GM21529 (cell line): Measurements from ENCODE around the gene PHETA1.

Experiments
- ATAC-seq: cut with Tn5 transposase; IDR thresholded peaks from one replicate; pipeline ENCODE4 v1.9.1; 2021; ENCODE audit not compliant: unreplicated experiment

The PHETA1 gene, protein sequence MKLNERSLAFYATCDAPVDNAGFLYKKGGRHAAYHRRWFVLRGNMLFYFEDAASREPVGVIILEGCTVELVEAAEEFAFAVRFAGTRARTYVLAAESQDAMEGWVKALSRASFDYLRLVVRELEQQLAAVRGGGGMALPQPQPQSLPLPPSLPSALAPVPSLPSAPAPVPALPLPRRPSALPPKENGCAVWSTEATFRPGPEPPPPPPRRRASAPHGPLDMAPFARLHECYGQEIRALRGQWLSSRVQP

DNA sequence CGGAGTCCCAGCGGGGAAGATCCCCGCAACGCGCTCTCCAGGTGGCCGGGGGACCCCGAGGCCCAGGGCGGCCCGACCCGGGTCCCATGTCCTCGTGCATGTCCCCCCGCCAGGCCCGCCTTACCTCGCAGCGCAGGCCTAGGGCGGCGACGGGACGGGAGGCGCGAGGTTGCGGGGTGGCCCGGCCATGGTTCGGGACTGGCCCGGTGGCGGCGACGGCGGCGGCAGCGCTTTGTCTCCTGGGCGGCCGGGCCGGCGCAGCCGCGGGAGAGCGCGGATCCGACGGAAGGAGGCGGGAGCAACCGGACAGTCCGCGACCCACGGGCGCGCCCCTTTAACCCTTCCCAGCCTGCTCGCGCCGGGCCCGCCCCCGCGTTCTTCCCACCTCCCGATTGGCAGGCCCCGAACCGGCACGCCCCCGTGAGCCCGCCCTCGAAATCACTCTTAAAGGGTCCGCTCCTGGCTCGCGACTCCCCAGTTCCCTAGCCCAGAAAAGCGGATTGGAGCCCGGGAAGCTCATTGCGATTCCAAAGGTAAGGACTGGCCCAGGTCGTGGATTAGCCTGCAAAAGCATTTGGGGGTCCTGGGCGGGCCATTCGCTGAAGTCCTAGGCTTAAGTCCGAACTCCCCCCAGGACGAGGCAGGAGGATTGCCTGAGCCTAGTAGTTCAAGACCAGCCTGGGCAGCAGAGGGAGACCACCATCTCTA lies at the start of gene PHETA1:
Gene PHETA1, minus strand, starts transcription at position 308 of the 708 bp plus-strand sequence. CDS start 5,668 bp downstream, outside the sequence.
- peak; percentile 93 for ATAC-seq

DNA sequence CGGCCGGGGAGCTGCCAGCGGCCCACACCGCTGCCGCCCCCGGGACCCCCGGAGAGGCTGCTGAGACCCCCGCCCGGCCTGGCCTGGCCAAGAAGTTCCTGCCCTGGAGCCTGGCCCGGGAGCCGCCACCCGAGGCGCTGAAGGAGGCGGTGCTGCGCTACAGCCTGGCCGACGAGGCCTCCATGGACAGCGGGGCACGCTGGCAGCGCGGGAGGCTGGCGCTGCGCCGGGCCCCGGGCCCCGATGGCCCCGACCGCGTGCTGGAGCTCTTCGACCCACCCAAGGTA lies 49.6 kb upstream of the PHETA1 start:
- no peak for ATAC-seq

DNA sequence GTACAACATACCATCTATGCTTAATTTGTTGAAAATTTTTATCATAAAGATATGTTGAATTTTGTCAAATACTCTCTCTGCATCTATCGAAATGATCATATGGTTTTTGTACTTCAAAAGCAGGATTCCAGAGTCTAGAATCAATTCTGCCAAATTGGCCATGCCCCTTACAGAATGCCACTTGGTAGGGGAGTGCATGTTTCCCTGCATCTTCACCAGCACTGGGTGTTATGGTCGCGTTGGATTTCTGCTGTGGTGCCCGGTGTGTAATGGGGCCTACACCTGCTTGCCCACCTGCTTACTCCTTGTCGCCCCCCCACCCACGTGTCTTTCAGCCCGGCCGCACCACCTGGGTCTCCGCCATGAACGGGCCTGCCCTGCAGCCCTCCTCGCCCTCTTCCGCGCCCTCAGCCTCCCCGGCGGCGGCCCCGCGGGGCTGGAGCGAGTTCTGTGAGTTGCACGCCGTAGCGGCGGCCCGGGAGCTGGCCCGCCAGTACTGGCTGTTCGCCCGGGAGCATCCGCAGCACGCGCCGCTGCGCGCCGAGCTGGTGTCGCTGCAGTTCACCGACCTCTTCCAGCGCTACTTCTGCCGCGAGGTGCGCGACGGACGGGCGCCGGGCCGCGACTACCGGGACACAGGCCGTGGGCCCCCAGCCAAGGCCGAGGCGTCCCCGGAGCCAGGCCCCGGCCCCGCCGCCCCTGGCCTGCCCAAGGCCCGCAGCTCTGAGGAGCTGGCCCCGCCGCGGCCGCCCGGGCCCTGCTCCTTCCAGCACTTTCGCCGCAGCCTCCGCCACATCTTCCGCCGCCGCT lies 49.1 kb upstream of the PHETA1 start:
- ATAC-seq: no peak

DNA sequence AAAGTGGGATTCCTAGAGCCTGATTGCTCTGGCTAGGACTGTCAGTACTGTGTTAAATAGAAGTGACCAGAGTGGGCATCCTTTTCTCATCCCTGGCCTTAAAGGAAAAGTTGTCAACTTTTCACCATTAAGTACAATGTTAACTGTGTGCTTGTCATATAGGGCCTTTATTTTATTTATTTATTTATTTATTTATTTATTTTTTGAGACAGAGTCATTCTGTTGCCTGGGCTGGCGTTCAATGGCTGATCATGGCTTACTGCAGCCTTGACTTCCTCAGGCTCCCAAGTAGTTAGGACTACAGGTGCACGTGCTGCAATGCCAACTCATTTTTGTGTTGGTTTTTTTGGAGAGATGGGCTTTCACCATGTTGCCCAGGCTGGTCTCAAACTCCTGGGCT lies 48.4 kb upstream of the PHETA1 start:
- ATAC-seq: no peak

DNA sequence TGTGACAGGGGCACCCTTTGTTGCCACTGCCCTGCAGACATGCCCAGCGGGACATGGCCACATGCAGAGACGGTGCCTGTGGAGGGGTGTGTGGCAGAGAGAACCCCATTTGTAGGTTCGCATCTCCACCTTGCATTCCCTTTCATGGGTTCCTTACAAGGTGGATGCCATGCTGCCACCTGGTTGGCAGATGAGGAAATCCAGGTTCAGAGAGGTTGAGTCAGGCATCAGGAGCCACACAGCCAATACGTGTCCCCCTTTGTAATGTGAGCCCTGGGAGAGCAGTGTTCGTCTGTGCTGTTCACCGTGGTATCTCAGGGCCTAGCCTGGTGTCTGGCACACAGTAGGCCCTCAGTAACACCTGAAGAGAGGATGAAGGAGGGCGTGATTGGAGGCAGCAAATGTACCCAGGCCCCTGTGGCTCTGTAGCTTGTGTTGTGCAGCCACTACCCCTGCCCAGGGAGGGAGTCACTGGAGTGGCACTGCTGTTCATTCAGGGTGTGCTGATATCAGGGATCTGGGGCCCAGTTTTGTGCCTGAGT lies 45.9 kb upstream of the PHETA1 start:
- ATAC-seq: no peak

DNA sequence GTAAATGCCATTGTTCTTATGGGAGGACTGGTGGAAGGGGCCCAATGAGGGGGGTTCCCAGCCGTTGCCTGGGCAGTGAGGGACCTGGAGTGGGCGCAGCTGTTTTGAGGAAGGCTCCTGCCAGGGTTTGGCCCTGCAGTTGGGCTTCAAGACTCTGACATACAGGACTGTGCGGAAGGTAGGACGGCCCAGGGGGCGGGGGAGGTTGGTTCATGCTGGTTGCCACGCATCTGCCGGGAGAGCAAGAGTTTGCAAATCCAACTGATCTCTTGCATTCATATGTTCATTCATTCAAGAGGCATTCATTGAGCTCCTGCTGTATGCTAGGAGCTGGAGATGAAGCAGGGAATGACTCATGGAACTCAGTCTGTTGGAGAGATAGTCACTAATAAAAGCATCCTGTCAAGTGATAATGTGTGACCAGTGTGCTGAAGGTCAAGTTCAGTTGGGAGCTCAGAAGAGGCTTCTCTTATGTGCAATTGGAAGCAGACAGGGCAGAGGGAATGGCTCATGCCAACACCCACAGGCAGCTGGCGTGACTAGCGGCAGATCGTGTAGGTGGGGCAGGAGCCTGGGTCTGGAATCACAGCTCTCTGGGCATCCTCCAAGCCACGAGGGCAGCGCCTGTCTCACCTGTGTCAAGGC lies 44.7 kb upstream of the PHETA1 start:
- no peak for ATAC-seq

DNA sequence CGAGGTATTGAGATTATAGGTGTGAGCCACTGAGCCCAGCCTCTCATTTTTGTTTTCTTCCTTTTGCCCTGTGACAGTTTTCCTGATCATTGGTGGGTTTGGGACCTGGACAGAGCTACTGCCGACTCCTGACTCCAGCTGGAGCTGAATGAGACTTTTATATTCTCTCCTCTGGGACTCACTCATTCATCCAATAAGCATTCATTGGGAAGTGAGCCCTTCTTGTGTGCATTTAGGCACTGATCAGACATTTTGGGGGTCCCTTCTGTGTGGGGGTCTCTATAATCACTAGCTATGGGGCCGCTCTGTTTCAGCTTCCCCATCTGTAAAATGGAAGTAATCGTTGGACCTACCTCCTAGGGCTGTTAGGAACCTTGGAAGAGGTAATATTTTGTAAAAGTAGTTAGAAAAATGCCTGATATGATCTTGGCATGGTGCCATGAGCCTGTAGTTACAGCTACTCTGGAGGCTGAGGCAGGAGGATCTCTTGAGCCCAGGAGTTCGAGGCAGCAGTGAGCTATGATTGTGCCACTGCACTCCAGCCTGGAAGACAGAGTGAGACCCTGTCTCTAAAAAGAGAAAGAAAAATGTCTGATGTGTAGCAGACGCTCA lies 44.0 kb upstream of the PHETA1 start:
- no peak for ATAC-seq

DNA sequence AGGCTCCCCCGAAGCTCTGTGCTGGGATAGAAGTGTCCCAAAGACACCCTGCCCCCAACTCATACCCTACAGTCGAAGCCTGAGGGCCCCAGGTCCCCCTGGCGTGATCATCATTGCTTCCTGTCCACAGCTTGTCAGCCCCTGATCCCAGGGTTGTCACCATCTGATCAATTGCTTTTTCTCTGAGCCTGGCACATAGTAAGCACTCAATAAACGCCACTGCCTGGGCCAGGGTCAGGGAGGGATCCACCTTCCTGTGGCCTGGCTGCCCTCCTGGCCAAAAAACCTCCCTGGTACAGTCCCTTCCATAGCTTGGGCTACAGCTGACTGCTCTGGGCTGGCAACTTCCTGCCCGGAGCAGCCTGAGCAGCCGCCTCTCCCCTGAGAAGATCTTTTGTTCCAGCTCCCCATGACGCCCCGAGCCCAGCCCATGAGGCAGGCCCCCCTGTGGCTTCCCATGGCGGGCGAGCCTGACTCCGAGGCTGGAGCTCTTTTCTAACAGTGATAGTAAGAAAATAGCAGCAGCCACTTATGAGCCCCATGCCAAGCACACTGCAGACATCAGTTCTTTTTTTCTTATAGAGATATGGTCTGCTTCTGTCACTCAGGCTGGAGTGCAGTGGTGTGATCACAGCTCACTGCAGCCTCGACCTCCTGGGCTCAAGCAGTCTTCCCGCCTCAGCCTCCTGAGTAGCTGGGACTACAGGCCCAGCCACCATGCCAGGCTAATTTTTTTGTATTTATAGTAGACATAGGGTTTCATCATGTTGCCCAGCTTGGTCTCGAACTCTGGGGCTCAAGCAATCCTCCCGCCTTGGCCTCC lies 43.3 kb upstream of the PHETA1 start:
- no peak for ATAC-seq

DNA sequence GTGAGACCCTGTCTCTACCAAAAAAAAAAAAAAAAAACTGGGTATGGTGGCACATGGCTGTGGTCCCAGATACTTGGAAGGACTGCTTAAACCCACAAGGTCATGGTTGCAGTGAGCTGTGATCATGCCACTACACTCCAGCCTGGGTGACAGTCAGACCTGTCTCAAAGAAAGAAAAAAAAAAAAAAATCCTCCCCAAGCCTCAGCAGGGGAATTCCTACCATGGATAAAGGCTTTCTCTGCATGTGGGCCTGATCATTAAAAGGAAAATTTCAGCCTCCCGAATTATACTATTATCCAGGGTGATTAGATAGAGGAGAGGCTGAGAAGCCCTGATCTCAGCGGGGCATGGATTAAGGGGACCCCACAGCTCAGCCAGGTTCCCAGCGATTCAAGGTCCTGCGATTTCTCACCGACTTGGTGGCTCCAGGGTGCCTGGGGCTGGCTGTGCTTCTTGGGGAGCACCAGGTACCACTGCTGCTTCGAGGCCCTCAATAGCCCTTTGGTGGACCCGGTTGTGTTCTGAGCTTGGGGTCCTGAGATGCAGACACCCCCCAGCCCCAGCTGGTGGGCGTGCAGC lies 42.4 kb upstream of the PHETA1 start:
- no peak for ATAC-seq

DNA sequence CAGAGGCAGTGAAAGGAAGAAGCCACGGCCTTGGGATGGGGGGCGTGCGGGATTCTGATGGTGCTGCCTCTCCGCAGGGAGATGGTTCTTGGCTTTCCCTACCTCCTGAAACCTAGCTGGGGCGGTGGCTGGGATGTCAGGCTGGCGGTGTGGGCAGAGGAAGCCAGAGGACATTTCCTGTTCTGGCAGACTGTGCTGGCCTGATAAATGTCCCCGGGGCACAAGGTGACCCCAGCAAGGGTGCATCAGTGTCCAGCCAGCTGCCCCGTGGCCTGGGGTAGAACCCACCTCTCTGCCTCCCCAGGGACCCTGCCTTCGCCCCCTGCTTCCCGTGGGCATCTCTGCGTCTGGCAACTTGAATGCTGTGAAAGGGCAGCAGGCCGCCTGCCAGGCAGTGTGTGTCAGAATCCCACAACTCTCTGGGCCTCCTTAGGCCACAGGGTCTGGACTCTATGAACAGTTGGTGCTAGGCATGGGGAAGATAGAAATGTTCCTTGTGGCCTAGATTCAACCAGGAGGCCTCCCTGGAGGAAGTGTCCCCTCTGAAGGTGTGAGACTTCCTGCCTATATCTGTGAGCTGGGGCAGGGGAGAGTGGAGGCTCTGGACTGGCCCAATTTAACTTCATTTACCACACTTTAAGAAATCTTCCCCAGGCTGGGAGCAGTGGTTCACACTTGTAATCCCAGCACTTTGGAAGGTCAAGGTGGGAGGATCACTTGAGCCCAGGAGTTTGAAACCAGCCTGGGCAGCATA lies 41.7 kb upstream of the PHETA1 start:
- no peak for ATAC-seq

DNA sequence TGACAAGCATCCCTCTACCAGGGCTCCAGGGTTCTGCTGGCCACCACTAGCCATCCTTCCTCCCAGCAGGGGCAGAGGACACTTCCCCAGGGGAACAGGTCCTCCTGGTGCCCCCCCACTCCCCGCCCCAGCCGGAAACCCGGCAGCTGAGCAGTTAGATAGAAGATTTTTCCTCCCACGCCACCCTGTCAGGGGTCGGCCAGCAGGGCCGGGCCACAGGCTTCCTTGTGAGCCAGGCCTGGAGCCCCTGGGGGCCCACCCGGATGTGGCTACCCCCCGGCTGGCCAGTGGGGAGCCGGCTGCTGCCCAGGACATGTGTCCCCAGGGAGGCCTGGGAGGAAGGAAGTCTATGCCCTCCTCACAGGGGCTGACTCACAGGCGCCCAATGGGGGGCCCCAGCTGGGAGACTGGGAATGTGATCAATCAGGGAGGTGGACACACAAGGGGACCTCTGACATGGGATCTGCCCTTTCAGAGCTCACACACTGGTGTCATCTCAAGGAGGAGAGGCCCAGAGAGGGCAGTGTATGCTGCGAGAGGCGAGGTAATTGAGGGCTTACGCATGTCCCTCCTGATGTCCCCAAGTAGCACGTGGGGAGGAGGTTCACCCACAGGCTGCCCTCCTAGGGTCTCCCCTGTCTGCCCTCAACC lies 41.0 kb upstream of the PHETA1 start:
- no peak for ATAC-seq

DNA sequence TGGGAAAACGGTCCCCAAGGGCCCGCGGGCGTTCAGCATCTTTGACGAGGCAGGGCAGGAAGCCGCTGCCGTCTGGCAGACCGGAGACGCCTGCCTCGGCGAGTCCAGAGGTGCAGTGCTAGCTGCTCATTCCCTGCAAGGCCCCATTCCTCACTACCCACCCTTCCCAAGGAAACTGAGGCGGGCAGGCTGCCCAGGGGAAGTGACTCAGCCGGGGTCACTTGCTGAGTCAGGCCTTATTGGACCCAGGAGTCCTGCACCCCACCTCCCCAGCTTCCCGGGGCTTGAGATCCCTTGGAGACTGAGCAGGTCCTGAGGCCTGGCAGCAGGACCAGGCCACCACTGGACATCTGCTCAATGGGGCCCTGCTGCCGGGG lies 40.5 kb upstream of the PHETA1 start:
- ATAC-seq: no peak

DNA sequence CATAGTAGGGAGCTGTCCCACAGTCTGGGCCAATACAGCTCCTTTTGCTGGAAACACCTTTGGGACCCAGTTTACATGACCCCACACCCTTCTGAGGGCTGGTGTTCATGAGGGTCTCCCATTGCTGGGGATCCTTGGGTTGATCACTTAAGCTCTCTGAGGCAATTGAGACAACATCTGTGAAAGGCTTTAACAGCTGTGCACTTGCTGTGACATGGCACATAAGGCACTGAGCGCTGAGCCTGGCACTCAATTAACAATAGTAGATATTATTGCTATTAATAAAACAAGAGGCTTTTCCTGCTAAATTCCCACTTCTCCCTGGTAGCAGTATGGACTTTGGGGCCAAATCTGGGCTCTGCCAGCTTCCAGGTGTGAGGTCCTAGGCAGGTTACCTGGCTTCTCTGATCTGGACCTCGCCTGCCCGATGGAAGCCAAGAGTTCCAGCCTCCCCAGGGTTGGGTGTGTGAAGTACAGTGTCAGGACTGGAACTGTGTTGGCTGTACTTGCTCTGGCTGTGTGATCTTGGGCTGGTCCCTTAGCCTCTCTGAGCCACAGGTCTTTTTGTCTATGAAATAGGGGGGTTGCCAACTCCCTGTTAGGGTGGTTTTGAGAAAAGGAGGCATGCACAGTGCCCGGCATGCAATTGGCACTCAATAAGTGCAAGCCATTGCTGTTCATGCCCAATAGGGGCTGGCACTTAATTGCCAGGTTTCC lies 39.9 kb upstream of the PHETA1 start:
- ATAC-seq: no peak

DNA sequence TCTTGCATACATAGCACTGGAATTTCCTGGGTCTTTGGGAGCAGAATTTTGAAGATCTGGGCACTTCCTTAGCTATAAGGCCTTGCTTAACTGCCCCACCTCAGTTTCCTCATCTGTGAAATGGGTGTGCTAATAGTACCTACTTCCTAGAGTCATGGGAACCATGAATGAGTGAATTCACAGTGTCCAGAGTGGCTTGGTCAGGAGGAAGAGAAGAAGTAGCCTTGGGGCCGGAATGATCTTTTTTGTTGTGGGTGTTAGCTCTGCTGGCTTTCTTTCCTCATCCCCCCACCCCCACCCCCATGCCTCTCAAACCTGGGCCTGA lies 39.2 kb upstream of the PHETA1 start:
- no peak for ATAC-seq

DNA sequence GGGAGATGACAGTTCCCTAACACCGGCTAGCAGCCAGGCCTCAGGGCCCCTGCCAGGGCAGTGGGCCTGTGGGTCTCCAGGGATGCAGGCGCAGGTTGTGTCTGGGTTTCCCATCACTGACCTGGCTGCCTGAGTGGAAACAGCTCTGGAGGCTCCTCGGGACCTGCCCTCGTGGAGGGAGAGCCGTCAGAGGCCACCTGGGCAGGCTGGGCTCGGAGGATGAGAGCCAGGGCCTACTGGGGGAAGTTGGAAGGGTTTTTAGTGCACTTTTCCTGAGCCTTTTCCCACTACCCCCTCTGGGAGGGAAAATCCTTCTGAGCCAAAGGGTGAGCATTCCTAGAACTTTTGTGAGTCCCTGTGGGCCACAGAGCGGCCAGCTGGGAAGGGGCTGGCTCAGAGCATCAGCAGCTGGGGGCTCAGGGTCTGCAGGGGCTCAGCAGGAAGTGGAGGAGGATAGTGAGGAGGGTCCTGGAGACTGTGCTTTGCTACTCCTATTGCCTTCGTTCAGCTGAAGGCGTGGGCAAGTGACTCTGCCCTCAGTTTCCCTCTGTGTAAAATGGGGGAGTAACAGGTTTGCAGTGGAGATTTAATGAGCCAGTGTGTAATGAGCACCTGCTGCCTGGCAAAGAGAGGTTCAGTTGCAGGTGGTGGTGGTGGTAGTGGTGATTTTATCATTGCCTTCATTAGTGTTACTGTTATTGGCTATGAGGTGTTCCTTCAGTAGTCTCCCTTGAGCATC lies 38.7 kb upstream of the PHETA1 start:
- ATAC-seq: no peak

DNA sequence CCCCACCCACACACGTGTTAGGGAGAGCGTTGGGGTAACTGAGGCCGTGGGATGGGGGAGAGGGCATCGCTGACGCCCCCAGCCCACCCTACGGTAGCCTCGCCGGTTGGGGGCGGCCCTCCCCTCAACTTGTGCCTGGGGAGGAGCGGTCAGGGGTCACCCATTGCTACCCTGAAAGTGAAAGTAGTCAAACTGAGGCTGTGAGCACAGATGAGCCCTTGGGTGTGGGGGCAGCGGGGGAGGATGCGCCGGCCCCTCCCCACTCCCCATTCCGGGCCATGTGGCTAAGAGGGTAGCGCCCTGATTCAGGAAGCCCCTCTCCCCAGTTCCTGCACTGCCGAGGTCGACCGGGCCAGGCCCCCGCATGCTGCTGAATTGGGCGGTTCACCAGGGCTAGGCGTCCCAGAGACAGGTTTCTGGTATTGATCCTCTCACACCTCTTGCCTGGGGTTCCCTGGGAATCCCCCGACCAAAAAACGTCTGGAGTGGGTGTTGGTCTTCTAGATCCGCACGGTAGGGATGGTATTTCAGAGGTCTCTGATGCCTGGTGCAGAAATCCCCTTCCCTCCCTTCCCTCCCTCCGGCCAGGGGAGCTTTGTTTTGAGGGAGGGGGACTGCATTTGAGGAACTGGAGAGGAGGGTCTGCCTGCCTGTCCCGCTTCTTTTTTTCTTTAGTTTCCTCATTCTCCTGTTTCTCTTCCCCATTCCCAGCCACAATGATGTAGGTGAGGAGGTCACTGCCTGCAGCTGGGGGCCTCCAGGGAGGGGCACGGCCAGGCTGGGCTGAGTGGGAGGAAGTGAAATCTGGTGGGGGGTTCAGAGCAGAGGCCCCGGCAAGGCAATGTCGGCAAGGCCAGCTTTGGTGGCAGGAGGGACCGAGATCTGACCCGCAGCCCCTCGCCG lies 37.8 kb upstream of the PHETA1 start:
- ATAC-seq: no peak
